Bone marrow (tissue), 2 donors: ENCODE data around the gene GNG3.
"Not testable (repeated sequence)": the region's sequence is repeated elsewhere in the genome, so short reads cannot be mapped to it uniquely, and the experiment has no call there.

Experiments
- DNase-seq, 2 donors: peaks; one replicate each; lab custom pipeline; 2025; lab: John Stamatoyannopoulos, UW

The GNG3 gene

DNA sequence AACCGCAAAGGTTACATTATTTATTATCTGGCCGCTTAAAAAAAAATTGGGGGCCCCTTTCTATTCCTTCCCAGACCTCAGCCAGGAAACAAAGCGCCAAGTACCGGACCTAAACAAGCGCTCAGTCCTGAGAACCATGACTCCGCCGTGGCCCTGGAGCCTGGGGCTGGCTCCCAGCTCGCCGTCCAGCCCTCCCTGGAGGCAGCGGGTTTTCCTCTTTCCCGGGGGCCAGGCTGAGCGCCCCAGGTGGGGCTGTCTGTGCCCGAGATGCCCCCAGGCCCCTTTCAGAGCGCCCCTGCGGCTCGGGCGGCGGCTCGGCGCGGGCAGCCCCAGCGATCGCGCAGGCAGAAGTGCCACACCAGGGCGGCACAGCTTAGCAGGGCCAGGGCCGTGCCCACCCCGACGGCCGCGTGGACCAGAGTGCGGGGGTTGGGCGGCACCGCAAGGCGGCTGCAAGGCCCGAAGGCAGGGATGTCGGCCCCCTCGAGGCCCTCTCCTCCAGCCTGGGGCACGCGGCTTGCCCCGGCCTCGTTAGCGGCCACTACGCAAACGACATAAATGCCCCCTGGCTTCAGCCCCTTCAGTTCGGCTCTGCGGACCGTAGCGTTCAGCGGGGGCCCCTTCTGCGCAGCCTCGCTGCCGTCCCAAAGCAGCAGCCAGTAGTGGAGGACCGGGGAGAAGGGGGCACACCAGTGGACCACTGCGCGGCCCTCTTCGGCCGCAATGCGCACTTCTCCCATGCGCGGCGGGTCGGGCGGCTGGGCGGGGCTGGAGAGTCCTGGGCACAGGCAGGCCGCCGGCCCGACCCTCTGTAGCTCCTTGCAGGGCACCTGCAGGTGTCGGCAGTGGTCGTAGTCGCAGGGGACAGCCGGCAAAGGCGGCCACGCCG lies 19.7 kb upstream of the GNG3 start:
- DNase-seq: no peak

DNA sequence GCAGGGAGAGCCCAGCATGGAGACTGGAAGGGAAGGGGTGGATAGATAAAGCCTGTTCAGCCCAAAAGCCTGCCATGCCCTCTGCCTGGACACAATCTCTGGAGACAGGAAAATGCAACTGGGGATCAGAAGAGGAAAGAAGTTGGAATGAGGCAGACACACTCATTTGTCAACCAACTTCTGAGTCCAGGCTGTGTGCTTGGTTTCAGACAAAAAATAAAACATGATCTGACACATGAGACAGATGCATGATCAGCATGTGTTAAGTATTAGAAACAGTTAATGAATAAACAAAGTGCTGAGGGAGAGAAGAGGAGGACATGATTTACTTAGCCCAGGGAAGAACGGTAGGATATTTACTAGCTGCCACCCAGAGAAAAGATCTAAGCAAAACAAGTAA lies 19.0 kb upstream of the GNG3 start:
- DNase-seq: no peak

DNA sequence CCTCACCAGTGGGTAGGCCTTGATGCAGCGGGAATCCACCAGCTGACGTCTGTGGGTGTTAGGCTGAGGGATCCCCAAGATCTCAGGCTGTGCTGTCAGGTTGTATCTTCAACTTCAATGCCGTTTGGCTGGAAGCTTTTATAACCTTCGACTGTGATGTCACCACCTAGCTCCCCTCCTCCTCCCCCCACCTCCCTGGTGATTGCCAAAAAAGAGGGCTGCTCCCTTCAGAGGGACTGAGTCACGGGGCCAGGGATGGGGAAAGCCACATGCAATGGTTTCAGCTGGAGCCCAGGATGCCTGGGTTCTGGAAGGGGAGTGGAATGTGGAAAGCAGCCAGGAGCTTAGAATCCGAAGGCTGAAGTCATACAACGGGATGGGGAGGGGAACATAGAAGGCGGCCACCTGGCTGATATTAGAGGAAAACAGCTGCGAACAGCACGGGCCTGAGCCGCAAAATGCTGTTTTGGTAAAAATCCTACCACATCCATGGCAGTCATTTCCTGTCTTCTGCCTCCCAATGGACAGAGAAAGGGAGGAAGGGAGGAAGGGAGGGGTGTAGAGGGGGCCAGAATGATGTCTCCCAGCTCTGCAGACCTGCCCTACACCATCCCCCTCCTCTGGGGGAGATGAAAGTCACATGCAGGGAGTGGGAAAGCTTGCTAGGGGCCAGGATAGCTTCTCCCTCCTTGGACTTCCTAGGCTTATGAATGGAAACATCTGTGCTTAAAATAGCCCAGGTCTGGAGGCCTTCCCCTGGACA lies 17.9 kb upstream of the GNG3 start, which contains the start of gene LRRN4CL:
Gene LRRN4CL (minus strand): TSS at position 110 of the 763 bp plus-strand sequence. CDS start 1,022 bp downstream, outside the sequence.
- no peak for DNase-seq

DNA sequence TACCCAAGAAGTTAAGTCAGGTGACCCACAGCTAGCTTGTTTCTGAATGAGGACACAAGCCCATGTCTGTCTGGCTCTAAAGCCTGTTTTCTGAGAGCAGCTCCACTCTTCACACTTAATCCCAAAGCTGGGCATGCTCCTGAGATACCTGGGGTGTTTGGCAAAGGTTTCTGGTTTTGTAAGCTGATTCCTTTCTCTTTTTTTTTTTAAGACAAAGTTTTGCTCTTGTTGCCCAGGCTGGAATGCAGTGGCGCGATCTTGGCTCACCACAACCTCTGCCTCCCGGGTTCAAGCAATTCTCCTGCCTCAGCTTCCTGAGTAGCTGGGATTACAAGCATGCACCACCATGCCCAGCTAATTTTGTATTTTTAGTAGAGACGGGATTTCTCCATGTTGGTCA lies 13.9 kb upstream of the GNG3 start:
- not testable (repeated sequence) for DNase-seq

DNA sequence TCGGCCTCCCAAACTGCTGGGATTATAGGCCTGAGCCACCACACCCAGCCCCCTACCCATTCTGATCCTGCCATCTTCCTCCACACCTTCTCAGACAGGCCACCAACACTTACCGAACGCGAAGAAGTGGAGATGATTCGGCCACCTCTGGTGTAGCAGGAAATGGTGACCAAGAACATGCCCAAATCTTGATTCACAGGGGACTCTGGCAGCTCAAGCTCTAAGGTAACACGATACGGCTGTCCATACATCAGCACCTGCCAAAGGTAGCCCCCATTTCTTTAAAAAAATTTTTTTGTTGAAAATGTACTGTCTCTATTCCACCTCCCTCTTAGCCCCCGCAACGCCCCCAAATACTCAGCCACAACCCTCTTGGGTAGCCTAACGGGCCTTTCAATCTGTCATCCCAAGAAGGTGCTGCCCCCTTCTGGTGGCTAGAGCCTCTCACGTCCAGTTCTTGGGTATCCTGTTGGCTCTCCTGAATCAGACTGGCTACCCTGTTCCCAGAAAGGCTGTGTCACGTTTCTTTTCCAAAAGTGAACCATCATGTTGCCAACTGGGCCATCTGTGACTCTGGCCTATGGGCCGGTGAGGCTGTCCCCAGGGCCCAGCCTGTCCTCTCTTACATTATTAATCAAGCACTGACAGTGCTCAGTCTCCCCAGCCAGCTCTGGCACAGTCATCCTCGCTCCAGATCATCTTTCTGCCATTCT lies 12.9 kb upstream of the GNG3 start:
- DNase-seq: peak; percentile 46 to 56

DNA sequence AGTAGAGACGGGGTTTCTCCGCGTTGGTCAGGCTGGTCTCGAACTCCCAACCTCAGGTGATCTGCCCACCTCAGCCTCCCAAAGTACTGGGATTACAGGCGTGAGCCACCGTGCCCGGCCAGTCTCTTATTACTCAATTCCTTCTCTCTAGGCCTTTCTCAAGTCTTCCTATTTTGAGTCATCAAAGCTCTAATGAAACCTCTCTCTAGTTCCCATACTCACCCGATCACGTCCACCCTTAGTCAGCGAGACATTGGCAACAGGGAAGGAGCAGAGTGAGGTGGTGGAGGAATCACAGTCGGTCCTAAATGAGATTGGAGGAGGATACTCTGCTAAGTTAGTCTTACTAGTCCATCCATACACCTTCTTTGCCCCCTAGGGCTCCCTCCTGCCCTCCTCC lies 5.2 kb upstream of the GNG3 start:
- peak in 1 of 2 donors; percentile 8 for DNase-seq

DNA sequence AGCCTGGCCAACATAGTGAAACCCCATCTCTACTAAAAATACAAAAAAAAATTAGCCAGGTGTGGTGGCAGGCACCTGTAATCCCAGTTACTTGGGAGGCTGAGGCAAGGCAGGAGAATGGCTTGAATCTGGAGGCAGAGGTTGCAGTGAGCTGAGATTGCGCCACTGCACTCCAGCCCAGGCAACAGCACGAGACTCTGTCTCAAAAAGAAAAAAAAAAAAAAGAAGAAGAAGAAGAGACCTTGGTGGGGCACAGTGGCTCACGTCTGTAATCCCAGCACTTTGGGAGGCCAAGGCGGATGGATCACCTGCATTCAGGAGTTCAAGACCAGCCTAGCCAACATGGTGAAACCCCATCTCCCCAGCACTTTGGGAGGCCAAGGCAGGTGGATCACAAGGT lies 3.6 kb upstream of the GNG3 start:
- not testable (repeated sequence) for DNase-seq

DNA sequence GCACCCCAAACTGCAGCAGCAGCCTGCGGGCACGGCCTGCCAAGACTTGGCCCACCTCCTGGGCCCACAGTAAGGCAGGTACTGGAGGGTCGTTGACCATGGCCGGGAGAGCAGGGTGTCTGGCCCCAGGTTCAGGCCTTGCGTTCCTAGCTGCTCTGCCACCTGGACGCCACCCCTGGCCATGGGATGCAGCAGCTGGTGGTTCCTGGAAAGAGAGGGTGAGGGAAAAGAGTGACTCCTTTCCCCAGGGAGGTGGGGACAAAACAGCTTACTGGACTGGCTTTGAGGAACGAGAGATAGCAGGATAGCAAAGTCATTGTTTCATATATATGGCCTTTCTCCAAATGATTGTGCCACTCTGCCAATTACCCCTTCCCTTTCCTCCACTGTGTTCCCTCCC lies 2.1 kb upstream of the GNG3 start:
- DNase-seq: no peak

DNA sequence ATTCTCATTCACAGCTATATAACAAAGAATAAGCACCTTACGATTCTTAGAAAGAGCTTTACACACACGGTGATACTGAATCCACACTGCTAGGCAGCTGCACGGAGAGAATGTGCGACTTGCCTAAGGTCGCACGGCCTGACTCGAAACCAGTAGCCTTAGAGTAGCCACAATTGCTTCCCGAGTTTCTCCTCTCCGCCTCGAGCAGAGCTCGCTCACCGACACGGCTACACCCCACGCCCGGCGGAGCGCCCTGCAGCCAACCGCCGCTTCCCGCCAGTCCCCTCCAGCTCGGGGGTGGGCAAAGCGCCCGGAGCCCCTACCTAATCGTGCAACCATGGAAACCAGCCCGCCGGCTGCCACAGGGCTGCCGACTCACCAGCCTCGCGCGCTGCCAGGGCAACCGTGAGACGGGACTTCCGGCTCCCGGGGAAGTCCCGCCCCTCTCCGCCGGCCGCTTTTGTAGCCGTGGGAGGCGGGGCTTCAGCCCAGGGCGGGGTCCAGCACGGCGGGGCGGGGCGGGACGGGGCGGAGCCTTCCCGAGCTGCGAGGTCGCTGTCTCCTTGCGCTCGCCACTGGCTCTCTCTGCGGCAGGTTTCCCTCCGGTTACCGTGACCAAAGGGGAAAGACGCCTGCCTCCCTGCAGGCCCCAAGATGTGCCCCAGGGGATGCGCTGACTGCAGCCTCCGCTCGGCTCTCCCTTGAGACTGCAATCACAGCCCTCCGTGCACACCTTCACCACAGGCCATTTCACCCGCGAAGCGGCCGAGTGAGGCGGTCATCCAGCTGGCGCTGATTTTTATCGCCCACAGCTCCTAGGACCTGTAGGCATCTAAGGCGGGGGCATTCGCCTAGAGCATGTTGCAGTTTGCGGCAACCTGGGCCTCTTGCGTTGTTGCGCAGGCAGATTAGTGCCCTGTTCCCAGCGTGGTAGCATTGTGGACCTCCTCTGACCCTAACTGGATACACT lies 1.3 kb upstream of the GNG3 start:
- peak; percentile 83 to 85 for DNase-seq

DNA sequence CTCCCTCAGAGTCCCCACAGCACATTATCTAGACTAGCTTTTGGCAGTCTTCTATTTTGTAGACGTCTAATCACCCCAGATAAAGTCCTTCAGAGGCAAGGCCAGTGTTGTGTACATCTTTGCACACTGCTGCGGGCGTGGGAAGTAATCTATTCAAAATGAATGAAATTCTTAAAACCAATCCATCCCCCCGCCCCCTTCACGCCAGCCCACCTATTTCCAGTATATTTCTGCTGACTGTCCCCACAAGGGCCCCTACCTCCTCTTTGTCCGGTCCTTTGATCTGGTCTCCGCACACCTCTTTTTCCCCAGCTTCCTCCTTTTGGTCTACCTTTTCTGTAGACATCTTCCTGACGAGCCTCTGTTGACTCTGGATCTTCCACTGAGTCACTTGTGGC lies 627 bp upstream of the GNG3 start:
- no peak for DNase-seq

DNA sequence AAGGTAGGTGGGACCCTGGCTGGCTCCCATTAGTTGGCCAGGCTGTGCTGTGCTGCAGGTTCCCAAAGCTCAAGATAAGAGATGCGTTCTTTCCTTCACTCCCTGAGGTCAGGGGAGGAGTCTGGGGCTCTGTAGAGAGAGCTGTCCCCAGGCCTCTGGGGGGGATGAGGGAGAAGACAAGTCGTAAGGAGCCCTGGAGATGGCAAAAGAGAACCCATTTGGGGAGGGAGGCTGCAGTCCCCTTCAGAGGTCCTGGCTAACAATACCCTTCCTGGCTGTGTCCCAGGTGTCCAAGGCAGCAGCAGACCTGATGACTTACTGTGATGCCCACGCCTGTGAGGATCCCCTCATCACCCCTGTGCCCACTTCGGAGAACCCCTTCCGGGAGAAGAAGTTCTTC lies 916 bp downstream of the GNG3 start:
- DNase-seq: no peak

DNA sequence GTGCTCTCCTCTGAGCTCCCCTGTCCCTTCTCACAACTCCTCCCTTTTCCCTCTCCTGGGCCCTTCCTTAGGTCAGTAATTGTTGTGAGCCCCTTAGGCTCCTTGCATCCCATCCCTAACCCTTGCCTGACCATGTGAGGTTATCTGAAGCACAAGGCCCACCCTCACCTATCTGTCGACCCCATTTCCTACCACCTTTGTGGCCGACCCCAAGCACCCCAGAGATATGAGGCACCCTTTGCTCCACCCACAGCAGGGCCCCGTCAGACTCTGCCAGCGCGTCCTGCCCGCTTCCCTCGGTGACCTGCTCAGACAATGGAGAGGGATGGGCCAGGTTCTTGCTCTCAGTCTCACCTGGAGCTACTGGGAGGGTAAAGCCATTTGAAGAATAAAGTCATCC lies 1.3 kb downstream of the GNG3 start:
- no peak for DNase-seq

DNA sequence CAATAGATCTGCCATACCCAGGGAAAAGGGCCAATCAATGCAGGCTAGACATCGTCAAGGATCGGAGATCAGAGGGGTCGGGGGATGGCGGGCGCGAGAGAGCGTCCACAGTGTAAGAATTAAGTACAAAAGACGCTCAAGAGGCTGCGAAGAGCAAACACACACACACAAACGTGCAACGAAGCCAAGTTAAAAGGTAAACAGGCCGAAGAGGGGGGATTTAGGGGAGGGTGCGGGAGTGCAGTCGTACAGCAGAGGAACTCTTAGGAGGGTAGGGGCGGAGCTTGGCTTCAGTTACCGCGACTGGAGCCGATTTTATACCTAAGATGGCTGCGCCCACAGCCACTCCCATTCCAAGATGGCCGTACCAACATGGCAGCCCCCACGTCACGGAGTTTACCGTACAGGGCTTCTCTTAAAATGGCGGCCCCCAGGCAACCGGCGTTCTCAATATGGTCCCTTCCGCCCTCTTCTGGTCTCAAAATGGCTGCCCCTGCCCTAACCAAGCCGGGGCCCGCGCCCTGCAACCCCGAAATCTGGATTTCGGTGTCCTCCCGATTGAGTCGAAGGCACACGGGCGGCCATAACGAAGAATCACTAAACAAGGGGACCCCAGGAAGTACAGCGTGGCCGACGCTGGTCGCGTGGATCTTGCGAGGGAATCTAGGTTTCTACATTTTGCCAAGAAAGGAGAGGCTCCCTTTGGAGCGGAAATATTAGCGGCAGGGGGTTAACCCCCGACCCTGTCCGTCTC lies 1.9 kb downstream of the GNG3 start:
- DNase-seq: peak; percentile 80 to 99

DNA sequence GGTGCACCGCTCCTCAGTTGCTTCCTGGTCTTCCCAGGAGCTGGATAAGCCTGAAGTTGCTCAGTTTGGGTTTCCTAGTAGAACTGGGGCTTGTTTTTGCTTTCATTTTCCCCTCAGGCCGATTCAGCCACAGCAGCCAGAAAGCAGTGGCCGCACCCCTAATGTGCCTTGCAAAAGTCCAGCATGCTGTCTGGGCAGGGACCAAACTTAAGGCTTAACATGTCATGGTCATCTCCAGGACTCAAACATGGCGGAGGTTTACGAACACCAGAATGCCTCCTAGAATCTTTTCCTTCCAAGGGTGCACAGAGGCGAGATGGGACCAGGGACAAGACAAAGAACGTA lies 2.5 kb downstream of the GNG3 start:
- DNase-seq: peak in 1 of 2 donors; percentile 39

DNA sequence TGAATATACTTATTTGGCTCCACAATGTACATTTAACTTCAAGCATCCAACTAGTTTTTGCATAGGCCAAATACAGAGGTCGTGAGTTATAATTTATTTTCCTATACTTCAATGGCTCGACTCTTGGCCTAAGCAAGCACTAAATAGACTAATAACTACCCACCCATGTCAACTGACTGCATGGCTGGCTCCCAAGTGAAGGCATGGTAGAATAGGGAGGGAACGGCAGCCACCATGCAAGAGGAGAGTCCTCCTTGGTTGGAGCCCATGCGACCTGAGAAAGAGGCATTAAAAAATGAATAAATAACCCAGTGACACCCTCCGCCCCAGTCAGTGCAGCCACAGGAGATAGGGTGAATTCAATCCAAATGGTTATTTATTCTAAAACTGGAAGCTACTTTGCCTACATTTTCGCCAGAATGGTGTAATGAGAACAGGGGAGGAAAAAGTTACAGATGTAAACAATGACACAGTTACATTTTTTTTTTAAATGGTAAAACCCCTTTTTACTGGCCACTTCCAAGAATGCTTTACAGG lies 4.9 kb downstream of the GNG3 start:
- no peak for DNase-seq

DNA sequence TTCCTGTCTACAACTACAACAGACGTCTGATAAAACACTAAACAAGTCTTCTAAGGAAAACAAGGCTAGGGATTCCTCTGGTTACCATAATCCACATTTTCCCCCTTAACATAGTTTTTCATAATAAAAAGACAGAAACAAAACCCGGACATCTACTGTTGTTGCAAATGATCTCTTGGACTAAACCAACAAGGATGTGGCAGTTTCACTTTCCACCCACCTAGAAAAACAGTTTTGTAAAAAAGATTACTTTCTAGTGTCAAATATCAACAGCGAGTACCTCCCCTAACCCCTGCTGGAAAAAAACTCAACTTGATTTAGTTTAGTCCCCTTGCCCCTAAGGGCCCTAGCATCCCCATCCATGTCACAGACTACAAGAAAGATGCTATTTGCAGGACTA lies 5.4 kb downstream of the GNG3 start:
- no peak for DNase-seq

DNA sequence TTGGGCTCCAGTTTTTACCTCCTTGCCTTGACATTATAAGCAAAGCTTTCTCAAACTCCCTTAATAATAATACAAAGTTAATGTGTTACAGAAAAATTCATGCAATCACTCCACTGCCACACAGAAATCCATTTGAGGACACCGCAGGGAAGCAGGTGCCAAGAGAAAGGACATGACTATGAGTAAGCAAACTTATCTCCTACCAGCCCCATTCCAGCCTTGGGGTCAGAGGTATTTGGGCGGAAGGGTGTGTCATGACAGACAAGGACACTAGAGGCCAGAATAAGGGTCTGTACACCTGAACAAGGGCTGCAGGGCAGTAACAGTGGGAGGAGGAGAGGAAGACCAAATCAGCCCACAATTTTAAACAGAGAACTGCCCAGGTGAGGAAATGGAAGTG lies 5.9 kb downstream of the GNG3 start:
- DNase-seq: no peak

DNA sequence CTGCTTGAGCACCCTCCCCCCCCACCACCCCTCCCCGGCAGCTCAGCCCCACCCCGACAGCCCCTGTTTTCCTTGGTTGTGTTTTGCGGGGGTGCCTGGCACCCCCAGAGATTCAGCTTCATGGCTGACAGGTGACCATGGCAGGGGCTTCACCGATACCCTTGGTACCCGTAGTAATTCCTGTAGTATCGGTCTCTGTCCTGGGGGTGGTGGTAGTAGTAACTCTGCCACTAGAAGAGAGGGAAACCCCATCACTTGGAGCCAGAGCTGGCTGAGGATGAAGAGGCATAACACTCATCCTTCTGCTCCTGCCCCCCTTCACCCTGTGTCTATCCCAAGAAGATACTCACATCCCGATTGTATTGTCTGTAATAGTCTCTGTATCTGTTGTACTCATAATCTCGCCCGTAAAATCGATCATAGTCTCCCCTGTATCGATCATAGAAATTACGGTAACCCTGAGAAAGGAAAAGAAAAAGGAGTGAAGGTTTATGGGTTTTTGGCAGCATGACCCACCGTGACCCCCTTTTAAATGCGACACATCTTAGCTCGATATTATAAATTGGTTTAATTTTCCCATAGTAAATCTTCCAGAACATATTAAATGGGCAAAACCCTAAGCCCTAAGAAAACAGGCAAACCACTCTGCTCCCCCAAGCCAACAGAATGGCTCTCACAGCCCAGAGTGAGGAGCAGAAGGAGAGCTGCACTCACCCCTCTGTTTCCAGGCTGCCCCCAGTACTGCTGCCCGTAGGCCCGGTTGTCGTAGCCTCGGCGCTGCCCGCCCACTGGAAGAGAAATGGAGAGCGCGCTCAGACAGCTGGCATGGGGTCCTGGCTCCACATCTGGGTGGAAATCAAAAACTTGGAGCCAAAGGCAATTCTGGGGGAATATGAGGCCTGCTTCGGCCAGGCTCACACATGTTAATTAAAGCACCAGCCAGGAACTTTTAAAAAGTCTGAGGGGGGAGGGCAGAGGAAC lies 8.0 kb downstream of the GNG3 start:
- DNase-seq: no peak

DNA sequence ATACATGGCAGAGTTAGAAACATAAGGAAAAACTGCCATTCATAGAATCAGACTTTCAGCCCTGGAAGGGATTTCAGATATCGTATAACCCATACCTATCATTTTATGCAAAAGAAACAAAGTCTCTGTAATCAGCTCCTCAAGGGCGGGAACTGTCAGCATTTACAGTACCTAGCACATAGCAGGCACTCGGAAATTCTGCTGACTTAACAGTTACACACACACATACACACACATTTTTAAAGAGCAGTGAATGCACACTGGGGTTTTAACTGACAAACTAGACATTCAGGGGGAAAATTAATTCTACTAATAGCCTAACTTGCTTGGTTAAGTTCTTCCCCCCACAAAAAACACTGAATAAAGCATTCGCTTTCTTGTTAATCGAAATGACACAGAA lies 8.7 kb downstream of the GNG3 start:
- no peak for DNase-seq
